SK-N-MC (cell line): Measurements from ENCODE around the gene KRT86.

Experiments
- EZH2 ChIP-seq: fragments of 200-600 bp; sonication (generic); IDR thresholded peaks from one replicate; pipeline ENCODE4 v1.6.1; 2017; ENCODE audit warnings: antibody characterized with exemption
- POLR2AphosphoS5 ChIP-seq: IDR thresholded peaks from 2 replicates; pipeline ENCODE4 v1.6.1; 2012; ENCODE audit warnings: mild to moderate bottlenecking, low read depth, low read length, borderline replicate concordance

DNA sequence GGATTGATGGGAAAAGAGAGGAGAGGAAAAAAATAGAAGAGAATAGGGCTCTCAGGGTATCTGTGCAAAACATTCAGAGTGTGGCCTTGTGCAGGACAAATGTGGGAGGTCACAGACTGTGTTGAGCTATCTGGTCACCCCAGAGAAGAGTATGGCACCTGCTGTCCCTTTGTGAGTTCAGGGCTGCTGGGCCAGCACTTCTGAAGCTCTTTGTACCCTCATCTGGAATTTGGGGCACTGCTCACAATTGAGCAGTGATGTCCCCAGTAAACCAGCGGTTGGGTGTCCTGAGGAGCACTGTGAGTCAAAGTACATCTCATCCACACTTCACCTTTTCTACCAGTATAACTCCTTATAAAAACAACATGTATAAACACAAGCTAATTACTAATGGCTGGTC lies 19.5 kb downstream of the KRT86 start:
- TF ChIP-seq POLR2AphosphoS5 (no peak), EZH2 (no peak)
